ENCODE results near the gene SESN3.
"Not testable (repeated sequence)": the region's sequence is repeated elsewhere in the genome, so short reads cannot be mapped to it uniquely, and the experiment has no call there.

SESN3 gene

DNA sequence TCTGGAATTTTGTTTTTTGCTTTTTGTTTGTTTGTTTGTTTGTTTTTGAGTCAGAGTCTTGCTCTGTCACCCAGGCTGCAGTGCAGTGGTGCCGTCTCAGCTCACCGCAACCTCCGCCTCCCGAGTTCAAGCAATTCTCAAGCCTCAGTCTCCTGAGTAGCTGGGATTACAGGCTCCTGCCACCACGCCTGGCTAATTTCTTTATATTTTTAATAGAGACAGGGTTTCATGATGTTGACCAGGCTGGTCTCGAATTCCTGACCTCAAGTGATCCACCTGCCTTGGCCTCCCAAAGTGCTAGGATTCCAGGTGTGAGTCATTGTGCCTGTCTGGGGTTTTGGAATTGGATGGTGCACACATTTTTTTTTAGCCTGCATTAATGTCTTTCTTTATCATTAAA lies 20.9 kb upstream of the SESN3 start:
- not testable (repeated sequence) for DNase-seq

DNA sequence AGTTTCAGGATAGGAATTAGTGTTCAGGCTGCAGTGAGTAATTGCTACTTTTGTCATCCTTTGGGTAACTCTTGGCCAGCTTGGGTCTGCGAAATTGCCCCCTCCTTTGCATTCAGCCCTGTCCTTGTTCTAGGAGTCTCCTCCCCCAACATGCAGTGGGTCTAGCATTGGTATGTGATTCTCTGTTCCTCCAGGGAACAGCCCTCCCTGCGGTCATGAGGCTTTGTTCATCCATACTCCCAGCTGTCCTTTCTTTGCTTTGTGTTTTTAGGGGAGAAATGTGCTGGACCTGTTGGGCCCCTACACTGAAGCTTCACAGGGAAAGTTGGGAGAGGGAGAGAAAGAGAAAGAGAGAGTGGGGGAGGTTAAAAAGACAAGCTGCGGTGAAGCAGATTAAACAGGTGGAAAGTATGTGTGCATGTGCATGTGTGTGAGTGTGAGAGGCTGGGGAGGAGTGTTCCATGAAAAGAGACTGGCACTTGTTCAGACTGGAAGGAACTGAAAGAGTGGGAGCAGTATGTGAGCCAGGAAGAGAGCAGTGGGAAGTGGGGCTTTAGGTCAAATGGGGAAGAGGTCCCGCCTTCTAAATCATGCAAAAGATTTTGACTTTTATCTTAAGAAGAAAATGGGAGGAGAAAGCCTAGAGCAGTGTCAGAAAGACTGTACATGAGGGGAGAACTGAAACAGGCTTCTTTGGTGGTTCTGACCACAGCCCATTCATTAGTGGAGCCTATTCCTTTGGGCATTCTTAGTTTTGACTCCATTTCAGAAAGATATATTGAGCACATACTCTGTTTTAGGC lies 17.9 kb upstream of the SESN3 start:
- DNase-seq, result no peak

DNA sequence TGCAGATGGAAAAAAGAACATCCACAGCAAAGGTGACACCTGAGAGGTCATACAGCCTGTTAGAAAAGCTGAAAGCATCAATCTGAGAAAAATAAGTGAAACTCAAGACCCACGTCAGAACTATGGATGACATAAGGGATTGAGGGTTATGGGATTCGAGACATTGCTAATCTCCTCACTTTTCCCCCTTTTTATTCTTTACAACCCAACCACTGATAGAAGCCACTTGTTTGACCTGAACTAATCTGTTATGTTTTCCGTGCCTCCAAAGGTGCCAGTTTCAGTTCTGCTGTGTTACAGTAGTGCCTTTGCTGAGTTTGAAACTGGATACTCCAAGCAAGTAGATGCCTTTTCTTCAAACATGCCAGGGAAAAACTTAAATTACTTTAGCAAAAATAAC lies 16.9 kb upstream of the SESN3 start:
- no peak for DNase-seq

DNA sequence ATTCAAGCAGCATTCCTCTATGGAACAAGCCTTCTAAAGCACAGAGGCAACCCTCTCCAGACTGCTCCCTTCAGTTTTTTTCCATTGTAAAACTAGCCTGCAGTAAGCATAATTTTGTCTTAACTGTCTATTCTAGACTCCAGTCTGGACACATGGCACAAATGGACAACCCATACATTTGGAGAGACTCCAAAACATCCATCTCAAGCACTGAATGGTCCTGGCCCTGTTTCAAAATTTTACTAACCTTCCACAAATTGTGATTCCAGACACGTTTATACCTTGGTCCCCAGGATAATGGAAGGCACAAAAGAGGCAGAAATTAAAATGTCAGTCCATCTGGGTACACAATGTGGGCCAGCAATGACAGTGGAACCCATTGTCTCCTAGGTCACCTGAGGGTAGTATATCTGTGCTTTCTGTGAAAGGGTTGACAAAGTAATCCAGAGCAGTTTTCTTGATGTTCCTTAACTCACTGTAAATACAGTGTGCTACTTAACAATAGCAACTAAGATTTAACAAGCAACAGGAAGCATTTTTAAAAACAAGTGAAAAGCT lies 16.2 kb upstream of the SESN3 start:
- no peak for DNase-seq

DNA sequence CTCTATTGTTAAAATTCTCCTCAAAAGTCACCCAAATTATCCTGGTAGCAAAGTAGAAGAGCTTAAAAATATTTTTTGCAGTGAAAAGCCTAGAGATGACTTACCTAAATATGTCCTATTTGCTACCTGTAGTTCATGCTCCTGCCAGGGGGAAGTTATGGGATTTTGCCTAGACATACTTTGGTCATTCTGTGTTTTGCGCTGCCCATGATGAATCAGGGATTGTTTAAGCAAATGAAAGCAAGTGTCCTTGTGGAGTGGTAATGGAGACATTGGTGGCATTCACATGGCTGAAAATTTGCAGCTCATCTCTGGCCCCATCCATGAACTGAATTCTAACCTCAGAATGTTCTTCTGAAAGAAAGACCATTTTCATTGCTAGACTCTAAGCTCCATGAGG lies 14.6 kb upstream of the SESN3 start:
- DNase-seq, result no peak

DNA sequence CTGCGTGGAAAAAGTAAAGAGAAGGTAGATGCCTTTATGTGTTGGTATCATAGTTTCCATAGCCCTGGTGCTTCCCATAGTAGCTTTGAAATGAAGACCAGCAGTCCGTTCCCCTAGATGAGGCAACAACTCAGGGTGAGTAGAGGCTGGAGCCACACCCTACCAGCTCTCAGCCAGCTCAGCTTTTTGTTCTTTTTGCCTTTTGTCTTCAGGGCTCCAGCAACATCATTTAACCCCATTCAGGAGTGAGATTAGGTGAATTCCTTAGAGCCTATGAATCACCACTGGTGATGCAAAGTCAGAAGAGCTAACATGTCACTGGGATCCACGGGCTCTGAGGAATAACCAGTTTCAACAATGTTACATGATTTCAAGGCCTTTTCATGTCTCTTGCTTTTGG lies 14.0 kb upstream of the SESN3 start:
- DNase-seq, result no peak

DNA sequence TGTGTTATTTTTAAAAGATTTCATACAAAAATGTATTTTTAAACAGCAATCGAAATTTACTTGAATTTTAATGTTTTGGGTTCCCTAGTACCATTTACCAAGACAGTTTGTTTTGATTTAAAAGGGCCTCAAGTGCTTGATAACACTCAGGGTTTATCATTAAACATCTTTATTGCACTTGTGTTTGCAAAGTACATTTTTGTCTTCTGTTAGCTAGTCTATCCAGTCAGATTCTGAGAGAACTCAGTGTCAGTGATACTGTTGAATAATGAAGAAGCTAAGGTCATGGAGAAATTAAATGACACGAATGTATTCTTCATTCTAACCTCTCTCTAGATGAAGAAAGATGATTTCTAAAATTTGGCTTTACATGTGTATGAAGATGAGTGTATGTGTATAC lies 12.7 kb upstream of the SESN3 start:
- DNase-seq, result no peak

DNA sequence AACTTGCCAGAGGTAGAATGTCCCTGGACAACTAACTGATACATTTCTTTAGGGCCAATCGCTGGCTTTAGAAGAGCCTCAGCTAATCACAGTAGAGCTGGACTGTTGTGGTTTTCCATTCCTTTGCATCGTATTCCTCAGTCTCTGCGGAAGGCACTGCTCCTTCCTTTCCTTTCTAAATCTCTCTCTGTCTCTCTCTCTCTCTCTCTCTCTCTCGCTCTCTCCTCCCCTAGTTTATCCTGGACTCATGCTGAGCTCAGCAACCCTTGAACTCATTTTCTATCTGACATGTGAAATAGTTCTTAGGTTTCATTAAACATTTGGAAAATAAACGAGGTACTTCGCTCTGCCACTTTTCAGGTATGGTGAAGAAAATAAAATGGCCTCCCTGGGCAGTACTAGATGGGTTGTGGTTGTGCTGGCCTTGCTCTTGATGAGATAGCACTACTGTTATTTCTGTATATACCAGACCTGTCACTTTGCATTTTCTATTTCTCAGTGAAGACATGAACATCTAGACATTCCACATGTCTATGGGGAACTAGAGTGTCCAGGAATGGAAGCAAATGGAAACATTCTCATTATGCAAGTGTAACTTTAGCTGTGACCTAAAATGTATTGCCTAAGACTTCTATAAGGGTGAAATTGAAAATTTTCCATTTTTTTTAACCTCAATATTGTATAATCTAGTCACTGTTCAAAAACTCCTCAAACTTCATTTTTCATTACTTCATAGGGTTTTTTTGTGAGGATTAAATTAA lies 12.0 kb upstream of the SESN3 start:
- no peak for DNase-seq

DNA sequence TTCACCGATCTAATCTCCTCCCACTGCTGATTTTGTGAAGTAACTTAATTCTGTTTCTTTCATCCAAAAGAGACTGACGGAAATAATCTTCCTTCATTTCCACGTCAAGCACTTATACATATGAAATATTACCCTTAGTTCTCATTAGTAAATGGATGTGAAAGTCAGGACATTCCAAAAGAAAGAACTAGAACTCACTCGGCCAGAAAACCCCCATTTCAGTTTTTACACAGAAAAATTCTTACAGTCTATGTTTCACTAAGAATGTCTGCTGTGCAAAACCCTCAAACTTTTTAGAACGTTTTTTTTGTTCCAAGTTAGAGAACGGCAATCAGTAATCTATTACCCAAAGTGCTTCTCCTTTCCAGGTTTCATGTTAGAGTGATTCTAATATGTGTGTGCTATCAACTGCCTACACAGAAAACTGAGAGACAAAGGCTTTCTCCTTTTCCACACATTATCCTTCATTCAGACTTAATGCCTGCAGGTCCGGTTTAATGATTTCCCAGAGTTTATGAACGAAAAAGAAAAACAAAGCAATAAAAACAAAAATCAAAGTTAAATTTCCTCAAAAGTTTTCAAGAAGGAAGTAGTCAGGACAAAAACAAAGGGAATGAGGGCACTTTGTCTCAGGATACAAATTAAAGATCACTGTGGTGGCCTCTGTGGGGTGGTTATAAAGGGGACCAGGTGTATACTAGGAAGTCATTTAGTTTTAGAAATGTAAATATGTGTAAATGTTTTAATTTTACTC lies 11.3 kb upstream of the SESN3 start:
- DNase-seq, result no peak

DNA sequence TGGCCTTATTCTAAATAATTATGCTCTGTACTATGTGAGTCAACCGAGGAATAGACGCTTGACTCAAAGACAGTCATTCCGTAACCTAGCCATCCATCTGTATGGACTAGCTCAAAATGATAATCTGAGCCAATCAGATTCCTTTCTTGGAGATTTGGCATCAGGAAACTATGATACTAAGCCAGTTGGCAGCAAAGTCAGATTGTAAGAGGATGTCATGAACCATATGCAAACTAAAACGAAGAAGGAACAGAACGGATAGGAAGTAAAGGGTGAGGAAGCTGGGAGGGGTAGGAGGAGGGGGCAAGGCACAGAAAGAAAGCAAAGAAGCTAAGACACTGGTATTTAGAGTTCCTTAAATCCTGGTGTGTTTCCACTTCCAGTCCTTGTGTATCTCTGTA lies 10.7 kb upstream of the SESN3 start:
- DNase-seq, result no peak

DNA sequence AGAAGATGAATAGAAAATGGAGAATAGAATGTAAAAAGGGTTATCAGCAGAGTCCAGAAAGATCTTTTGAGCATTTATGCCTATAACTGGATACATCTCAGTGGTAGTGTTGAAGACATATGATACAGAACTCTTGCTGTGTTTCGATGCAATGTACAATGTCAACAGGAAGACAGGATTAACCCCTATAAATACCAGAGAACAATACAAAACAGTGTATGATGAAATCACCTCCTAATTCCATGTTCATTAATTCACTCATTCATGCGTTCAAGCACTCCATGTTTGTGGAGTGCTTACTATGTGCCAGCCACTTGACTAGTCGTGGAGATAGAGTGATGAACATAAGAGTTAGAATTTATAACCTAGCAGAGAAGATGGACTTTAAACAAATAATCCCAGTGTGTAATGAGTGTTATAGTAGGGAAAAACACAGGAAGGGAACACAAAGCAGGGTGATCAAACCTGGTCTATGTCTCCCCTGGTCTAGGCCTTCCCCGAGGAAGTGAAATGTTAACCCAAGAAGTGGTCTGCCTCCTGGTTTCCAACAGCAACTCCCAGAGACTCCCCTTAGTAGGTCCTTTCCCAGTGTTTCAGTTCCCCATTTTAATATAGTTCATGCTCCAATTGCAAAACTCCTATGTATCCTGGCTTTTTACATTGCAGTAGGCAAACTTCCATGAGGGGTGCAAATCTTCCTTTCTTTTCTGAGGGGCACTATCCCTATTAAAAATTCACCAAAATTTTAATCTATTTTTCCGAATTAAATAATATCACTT lies 9.1 kb upstream of the SESN3 start:
- no peak for DNase-seq

DNA sequence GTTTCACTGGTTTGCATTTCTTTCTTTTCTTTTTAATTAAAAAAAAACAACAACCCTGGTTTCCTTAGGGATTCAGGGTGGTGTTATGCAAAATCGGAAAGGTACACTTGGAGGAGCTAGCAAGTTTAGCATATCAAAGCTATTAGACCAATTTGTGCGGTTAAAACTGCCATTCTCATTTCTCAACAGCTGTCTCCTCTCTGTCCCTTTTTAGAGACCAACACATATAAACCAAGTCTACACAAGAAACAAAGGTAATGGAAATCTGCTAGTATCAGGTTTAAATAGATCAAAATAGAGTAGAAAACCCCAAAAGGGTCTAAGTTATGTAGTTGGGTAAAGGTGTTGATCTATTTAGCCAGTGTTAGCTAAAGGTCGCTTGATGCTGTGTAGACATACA lies 1.7 kb upstream of the SESN3 start:
- no peak for DNase-seq

DNA sequence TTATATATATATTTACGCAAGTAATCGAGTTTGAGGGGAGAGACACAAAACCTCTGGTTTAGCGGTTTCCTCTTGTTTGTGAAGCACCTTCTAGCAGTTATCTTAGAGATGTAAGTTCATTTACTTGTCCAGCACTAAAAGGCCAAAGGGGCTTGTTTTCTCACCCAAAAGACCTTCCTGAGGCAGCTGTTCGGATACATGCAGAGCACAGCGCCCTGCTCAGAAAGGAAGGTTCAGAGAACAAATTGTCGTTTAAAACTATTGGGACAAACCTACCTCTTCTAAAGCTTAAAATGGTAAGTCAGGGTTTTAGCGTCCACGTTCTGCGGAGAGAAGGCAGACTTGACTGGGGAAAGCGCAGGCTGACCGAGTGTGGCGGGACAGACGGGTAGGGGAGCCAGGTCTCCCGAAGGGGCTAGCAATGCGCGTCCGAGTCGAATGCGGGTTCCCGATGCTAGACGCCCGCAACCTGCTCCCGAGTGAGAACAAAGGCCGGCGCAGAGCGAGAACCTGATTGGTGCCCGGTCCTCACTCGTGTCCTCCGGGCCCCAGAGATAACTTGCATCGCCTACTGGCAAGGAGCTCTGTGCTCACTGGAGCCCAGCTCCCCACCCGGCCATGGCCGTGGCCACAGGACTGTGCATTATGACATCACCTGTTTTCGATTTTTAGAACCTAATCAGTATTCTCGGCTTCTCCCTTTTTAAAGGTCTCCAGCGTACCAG lies 1.0 kb upstream of the SESN3 start:
- DNase-seq, result peak; percentile 74

DNA sequence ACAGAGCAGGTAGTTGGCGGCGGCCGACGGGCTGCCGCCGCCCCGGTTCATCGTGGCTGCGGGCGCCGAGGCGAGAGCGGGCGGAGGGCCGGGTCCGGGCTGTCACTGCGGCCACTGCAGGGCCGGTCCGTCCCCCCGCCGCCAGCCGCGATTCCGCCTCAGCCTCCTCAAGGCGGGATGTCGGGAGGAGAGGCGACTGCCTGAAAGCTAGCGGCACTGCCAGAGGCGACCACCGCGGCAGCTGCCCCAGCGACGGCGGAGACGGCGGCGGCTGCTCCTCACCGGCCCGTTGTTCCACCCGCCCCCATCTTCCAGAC lies 234 bp downstream of the SESN3 start:
- no peak for DNase-seq

DNA sequence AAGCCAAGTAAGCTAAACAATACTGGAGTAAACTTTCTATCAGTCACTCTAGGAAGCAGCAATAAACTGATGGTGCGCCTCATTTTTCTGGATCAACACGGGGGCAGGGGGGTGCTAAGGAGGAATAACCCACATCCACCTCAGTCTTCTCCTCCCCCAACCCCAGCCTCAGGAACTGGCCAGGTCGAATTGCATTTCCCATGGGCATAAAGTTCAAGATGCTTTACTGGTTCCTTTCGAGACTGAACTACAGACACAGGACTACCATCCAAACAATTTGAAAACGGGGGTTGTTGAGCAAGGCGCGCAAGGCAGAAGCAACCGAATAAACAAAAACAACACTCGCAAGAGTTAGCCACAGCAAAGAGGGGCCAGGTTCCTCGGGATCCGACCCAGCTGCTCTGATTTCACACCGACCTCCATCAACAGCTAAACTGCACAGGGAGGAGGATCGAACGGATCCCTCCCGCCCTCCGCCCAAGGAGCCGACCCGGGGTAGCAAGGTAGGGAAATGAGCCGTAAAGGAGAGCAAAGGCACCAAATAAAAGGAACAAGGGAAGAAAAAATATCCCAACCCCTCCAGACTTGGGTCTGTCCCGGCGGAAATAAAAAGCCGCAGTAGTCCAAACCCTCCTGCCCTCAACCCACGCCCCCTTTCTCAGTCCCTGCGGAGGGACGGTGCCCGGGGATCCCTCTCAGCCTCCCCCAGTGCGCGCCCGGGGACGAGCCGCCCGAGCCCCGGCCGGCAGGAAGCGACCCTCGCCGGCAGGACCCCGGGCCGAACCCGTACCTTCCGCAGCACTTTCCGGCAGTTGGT lies 801 bp downstream of the SESN3 start:
- peak; percentile 74 for DNase-seq

DNA sequence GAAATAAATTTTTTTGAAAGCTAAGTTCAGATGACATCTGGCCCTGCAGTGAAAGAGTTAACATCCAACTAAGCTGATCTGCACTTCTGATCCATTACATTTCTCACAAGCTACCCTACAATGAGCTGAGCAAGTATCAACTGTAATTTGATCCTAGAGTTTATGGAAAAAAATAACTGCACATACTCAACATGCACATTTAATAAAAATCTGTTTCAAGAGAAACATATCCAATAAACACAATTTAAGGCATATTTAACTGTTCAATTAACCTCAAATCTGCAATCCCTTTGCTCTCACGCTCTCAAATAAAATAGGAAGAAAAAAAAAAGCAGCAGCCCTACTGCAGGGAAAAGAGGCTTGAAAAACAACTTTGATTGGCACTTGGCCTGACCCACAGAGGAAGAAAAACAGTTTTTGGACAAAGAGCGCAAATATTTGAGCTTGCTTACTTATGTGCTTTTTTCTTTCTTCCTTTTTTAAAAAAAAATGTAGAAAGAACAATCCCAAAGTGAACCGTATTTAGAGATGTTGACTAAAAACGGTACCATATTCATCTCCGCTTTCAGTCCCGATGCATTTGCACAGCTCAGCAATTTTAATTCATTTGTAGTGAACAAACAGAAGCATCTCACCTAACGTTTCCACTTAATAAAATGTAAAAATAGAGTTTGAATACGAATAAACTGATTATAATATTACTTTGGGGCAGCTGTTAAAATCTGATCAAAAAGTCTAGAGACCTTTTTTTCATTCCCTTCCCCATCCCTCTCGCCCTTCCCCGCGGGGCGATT lies 1.6 kb downstream of the SESN3 start:
- peak; percentile 27 for DNase-seq

DNA sequence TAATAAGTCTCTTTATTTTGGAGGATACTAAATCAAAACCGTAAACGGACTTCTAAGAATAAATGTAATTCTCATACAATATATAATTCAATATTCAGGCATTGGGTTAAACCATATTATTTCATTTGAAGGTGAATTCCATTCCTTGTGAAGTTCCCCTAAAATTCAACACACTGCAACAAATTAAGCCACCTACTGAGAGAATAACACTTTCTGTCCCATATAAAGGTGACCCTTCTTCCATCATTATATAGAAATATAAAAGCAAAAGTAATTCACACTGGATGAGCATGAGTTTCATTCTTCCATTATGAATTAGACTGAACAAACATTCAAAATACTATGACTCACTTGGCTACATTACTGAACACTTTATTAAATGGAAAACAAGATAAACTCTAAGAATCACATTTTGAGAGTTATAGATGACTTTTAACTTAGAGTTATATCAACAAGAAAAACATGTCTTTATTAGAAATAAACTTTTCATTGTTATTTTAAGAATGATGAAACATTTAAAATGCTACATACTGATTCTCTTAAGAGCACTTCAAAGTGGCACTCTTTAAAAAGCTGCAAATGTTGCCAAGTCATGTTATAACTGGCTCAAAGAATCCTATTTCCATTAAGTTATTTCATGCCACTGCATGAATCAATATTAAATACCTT lies 2.8 kb downstream of the SESN3 start:
- DNase-seq, result no peak

DNA sequence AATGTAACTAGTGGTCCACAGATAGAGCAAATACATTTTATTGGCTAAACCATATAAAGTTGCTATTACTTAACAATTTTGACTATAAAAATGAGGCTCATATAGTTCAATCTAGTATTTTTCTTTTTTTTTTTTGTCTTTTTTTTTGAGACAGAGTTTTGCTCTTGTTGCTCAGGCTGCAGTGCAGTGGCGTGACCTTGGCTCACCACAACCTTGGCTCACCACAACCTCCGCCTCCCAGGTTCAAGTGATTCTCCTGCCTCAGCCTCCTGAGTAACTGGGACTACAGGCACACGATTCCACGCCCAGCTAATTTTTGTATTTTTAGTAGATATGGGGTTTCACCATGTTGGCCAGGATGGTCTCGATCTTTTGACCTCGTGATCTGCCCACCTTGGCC lies 3.9 kb downstream of the SESN3 start:
- DNase-seq, result not testable (repeated sequence)

DNA sequence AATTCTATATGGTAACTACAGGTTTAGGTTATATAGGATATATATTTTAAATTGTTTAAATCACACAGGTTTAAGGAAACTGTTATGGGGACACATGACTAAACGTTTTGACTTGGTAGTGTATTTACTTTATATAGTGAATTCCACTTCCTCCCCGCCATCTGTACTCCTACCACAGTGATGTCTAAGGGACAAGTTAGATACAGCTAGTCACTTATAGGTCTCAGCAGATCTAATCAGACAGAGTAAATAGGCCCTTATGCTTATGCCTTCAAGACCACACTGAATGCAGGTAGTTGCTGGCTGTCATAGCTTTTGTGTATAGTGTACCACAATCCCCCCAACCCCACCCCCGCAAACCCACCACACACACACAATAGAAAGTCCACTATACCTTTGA lies 8.2 kb downstream of the SESN3 start:
- DNase-seq, result no peak

DNA sequence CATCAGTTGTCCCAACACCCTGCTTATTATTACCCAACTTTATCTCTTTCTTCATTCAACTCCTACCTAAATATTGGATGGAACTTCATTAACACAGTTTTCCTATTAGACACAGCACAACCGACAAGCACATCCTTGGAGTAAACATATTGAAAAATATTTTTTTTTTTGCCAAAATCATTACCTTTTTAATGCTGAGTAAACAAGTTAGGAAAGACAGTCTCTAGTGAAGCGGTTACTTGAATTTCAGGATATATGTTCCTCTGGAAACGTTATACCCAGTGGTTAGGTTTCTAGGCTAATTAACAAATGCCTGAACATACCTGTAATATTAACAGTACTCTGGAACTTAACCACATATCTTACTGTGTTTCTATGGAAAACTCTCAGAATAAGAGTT lies 11.4 kb downstream of the SESN3 start:
- DNase-seq, result no peak

Measured in right hindlimb (tissue), 1 donor.